ENCODE measurements around the gene OPHN1. TPM values are rescaled to one million over a fixed set of nuclear protein-coding genes. Genes with fewer than 3 reads are reported as not detected.
A peak's percentile ranks its signal among the peaks of the same experiment; 100 is the strongest.

OPHN1 gene, protein sequence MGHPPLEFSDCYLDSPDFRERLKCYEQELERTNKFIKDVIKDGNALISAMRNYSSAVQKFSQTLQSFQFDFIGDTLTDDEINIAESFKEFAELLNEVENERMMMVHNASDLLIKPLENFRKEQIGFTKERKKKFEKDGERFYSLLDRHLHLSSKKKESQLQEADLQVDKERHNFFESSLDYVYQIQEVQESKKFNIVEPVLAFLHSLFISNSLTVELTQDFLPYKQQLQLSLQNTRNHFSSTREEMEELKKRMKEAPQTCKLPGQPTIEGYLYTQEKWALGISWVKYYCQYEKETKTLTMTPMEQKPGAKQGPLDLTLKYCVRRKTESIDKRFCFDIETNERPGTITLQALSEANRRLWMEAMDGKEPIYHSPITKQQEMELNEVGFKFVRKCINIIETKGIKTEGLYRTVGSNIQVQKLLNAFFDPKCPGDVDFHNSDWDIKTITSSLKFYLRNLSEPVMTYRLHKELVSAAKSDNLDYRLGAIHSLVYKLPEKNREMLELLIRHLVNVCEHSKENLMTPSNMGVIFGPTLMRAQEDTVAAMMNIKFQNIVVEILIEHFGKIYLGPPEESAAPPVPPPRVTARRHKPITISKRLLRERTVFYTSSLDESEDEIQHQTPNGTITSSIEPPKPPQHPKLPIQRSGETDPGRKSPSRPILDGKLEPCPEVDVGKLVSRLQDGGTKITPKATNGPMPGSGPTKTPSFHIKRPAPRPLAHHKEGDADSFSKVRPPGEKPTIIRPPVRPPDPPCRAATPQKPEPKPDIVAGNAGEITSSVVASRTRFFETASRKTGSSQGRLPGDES
- total RNA-seq: 10 to 100 TPM in 1 of 4 donors, 1 to 10 TPM in 3; 2.3 to 10.8 (median 4.6) TPM

DNA sequence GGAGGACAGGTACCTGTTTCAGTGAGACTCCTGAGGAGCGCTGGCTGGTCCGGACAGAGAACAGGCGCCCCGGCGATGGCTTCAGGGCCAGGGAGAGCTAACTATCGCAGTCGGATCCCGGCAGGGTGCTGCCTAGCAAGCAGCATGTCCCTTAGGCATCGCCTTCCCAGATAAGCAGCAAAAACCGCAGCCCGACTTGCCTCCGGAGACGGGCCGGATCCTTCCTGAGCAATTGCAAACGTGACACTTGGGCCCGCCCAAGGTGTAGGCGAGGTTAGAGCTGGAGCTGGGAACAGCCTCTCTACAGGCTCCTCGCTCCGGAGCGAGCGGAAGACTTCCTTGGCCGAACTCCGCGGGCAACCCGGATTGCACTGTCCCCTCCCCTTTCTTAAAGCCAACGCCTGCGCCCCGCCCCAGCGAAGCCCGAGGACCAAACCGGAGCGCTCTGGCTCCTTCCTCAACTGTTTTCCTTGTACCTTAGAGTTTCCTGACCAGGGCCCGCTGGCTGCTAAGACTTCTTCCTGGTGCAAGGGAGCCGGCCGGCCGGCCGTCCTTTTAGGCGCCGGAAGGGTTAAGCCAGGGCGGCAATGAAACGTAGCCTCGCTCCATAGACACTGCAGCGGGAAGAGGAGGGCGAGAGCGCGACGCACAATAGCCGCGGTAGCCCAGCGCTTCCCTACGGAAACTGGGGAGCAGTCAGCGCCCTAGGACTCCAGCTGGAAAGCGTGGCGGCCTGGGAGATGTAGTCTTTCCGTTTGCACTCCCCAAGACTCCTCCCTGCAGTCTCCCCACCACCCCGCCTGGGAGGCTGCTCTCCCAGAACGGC, at the start of gene OPHN1:
TSS of gene OPHN1 (minus strand) at position 341 of the 826 bp plus-strand sequence. CDS start 475 bp downstream, outside the sequence.
- in situ Hi-C loops (cut with MboI; ENCODE audit: low sequenced_read_pairs in 4 of 4): no loop called here
- peak within 1 kb of the TSS; percentile 83 to 91 (median 86) for H3K27ac ChIP-seq
- DNase-seq (peak; percentile 65 to 72), ATAC-seq (peak; percentile 94 to 97)
- intact Hi-C loops (cut with DNase I; ENCODE audit: low total_unique reads): loop anchor here (1.0 to 2.0 kb wide), 2 partner anchors 17 to 65 kb away; no protein-coding TSS in a partner anchor
- TF ChIP-seq, protein P1, sequence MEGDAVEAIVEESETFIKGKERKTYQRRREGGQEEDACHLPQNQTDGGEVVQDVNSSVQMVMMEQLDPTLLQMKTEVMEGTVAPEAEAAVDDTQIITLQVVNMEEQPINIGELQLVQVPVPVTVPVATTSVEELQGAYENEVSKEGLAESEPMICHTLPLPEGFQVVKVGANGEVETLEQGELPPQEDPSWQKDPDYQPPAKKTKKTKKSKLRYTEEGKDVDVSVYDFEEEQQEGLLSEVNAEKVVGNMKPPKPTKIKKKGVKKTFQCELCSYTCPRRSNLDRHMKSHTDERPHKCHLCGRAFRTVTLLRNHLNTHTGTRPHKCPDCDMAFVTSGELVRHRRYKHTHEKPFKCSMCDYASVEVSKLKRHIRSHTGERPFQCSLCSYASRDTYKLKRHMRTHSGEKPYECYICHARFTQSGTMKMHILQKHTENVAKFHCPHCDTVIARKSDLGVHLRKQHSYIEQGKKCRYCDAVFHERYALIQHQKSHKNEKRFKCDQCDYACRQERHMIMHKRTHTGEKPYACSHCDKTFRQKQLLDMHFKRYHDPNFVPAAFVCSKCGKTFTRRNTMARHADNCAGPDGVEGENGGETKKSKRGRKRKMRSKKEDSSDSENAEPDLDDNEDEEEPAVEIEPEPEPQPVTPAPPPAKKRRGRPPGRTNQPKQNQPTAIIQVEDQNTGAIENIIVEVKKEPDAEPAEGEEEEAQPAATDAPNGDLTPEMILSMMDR (IDR thresholded peaks at IDR 0.05 in 4 of 5, conservative IDR thresholded peaks at IDR 0.05 in 1 of 5): no peak
- TF ChIP-seq POLR2A (IDR thresholded peaks at IDR 0.05): peak; percentile 28 to 35
- peaks cover 0 to 3% of the 10 kb centered on the region in 2 donors for H3K4me1 ChIP-seq
- H3K27me3 ChIP-seq: no peaks in the 10 kb centered on the region
- H3K9me3 ChIP-seq: no peaks in the 10 kb centered on the region
- H3K36me3 ChIP-seq: no peaks in the 10 kb centered on the region
- peak within 1 kb of the TSS; percentile 61 to 77 (median 72) for H3K4me3 ChIP-seq

DNA sequence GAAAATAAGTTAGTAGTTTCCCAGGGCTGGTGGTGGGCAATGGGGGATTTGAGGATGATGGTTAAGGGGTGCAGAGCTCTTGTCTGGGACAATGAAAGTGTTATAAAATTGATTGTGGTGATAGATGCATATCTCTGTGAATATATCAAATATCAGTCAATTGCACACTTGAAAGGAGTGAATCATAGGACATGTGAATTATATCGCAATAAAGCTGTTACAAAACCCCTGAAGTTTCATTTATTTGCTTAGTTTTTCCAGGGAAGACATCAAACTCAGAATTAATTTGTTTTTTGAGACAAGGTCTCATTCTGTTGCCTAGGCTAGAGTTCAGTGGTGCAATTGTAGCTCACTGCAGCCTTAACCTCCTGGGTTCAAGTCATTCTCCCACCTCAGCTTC, 47.7 kb upstream of the OPHN1 start:
- no peak for DNase-seq
- TF ChIP-seq POLR2A (IDR thresholded peaks at IDR 0.05): no peak
- TF ChIP-seq, protein P1 (IDR thresholded peaks at IDR 0.05 in 4 of 5, conservative IDR thresholded peaks at IDR 0.05 in 1 of 5): no peak
- H3K27ac ChIP-seq: no peak overlapping the region
- H3K4me1 ChIP-seq: no peaks in the 10 kb centered on the region
- intact Hi-C loops (cut with DNase I; ENCODE audit: low total_unique reads) (no loop called here), in situ Hi-C loops (cut with MboI; ENCODE audit: low sequenced_read_pairs in 4 of 4) (no loop called here)
- H3K36me3 ChIP-seq: no peaks in the 10 kb centered on the region
- H3K4me3 ChIP-seq: no peak overlapping the region
- no peak for ATAC-seq
- H3K27me3 ChIP-seq: no peaks in the 10 kb centered on the region
- no peaks in the 10 kb centered on the region for H3K9me3 ChIP-seq

DNA sequence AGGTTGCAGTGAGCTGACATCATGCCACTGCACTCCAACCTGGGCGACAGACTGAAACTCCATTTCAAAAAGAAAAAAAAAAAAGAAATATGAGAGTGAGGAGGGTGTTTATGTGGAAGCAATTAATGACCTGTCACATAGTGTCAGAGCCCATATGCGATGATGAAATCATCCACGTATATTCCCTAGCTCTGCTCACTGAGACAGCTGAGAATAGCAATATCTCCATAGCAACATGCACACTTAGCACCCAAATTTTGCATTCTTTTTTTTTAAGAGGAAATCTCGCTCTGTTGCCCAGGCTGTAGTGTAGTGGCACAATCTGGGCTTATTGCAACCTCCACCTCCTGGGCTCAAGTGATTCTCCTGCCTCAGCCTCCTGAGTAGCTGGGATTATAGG, 31.5 kb upstream of the OPHN1 start:
- DNase-seq (no peak), ATAC-seq (no peak)
- H3K27ac ChIP-seq: no peak overlapping the region
- H3K4me3 ChIP-seq: no peak overlapping the region
- no peaks in the 10 kb centered on the region for H3K4me1 ChIP-seq
- no peaks in the 10 kb centered on the region for H3K9me3 ChIP-seq
- intact Hi-C loops (cut with DNase I; ENCODE audit: low total_unique reads) (no loop called here), in situ Hi-C loops (cut with MboI; ENCODE audit: low sequenced_read_pairs in 4 of 4) (loop anchor here (5.0 to 10.0 kb wide), 2 partner anchors 267 to 270 kb away; no protein-coding TSS in a partner anchor)
- no peaks in the 10 kb centered on the region for H3K27me3 ChIP-seq
- TF ChIP-seq POLR2A (IDR thresholded peaks at IDR 0.05): no peak
- TF ChIP-seq, protein P1 (IDR thresholded peaks at IDR 0.05 in 4 of 5, conservative IDR thresholded peaks at IDR 0.05 in 1 of 5): no peak
- no peaks in the 10 kb centered on the region for H3K36me3 ChIP-seq

DNA sequence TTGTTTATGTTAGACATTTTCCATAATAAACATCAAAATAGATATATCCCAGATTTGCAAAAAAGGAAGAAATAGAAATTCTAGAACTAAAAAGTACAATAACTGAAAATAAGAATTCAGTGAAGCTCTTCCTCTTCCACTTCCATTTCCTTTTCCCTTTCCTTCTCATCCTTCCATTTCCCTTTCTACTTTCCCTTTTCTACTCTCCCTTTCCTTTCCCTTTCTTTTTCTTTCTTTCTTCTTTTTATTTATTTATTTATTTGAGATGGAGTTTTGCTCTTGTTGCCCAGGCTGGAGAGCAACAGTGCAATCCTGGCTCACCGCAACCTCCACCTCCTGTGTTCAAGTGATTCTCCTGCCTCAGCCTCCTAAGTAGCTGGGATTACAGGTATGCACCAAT, 30.6 kb upstream of the OPHN1 start:
- Histone ChIP-seq H3K4me3 (no peak overlapping the region), H3K27ac (no peak overlapping the region), H3K27me3 (no peaks in the 10 kb centered on the region), H3K4me1 (no peaks in the 10 kb centered on the region), H3K36me3 (no peaks in the 10 kb centered on the region), H3K9me3 (no peaks in the 10 kb centered on the region)
- in situ Hi-C loops (cut with MboI; ENCODE audit: low sequenced_read_pairs in 4 of 4): loop anchor here (5.0 to 10.0 kb wide), 2 partner anchors 267 to 269 kb away; no protein-coding TSS in a partner anchor
- DNase-seq (no peak), ATAC-seq (no peak)
- TF ChIP-seq, protein P1 (IDR thresholded peaks at IDR 0.05 in 4 of 5, conservative IDR thresholded peaks at IDR 0.05 in 1 of 5): no peak
- TF ChIP-seq POLR2A (IDR thresholded peaks at IDR 0.05): no peak
- intact Hi-C loops (cut with DNase I; ENCODE audit: low total_unique reads): no loop called here
